Stimulated activated CD4-positive, alpha-beta T cell treated with anti-CD3 and anti-CD28 coated beads, Interleukin-12 subunit alpha, Interleukin-12 subunit beta, amount 100 ng/mL, for 24 hours (primary cell): ENCODE data around the gene CPEB3.
A peak's percentile ranks its signal among the peaks of the same experiment; 100 is the strongest.

Source experiments
- DNase-seq, 2 experiments: peaks; one replicate each; pipeline ENCODE4 v3.0.0-alpha.2; 2020; ENCODE audit warnings: low read depth in 2 of 2

The CPEB3 gene

DNA sequence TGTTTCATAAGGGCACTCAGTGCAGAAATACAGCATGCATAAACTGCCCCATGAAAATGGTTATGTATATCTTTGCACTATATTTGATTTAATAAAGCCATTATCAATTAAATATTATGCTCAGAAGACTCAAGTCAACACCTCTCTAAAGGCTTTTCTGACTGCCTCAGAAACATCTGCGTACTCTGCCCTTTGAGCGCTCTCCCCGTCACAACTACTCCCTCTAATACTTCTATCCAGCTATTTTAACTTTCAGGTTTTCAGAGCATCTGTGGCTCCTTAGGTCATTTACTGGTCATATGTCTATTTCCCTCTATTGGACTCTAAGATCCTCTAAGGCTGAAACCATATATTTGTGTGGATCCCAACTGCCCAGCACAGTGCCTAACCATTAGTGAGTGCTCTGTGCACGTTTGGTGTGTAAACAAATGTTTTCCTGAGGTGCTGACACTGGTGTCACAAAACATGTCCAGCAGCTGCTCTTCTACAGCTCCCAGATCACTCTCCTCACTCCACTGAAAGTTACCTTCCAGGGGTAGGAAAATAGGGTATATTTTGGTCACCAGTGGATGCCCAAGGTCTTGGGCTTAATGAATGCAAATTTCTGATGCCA lies 188.2 kb downstream of the CPEB3 start:
- no peak for DNase-seq

- no peak for DNase-seq
These were observed 195.9 kb downstream of the CPEB3 start for GRCh38 chr10:92094960-92095359.

GRCh38 chr10:92091965-92092364 lies 198.9 kb downstream of the CPEB3 start:
- no peak for DNase-seq

- DNase-seq, result peak; percentile 4 to 40
These were observed 203.0 kb downstream of the CPEB3 start for GRCh38 chr10:92087750-92088395.

DNA sequence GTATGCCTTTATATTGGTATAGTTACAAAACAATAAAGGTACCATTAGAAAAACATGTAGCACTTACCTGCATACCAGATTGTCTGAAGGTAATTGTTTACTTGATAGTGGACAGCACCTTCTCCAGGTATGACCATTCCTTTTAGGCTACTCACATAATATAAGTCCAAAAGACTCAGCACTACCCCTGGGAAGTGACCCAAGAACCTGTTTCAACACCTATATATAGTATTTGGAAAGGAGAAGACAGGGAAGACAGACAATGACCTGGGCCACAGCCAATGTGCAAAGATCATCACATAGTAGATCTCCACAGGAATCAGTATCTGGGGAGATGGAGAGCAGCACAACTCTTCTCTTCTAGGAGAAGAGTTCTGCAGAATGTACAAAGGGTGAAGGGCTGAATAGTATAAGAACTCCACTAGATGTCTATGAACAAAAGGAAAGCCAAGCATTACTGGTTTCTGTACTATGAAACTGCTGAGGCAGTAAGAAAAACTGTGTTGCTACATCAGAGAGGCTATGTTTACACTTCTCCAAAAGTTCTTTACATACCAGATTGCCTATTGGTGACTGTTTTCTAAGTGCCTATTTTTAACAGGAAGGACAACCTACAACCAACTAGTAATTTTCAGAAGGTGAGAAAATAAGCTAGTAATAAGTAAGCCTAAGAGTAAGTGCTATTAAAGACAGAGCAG lies 208.1 kb downstream of the CPEB3 start:
- DNase-seq, result no peak

GRCh38 chr10:92081641-92082040 lies 209.2 kb downstream of the CPEB3 start:
- no peak for DNase-seq

DNA sequence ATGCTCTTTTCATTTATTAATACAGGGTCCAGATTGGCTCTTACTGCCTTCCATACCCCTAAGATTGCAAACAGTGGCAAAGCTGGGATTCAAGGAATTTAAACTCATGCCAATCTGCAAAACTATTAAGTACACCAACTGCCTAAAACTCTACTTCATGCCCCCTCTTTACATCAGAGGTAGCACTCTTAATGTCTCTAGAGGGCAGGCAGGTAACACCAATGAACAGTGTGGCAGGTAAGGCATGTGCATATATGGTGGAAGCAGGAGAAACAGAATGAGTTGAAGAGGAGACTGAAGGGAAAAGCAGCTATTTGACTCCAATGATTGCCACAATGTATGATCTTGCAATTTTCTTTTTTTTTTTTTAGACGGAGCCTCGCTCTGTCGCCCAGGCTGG lies 210.6 kb downstream of the CPEB3 start:
- DNase-seq, result no peak

DNA sequence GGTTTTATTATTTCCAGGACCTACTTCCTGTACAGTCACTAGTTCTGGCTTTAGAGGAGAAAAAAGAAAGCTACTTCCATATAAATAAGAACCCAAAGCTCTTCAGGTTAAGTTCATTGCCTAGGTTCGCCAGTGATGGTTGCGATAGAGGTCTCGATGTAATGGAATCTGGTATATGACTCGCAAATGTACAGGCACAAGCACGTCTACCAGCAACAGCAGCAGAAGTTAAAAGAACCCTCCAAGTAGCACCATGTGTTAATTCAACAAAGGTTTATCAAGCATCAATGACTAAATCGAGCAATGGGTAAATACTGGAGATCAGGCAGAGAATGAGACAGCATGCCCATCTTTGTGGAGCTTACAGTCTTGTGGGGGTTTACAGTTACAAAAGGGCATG lies 211.9 kb downstream of the CPEB3 start:
- DNase-seq, result no peak

- no peak for DNase-seq
These were observed 214.2 kb downstream of the CPEB3 start for GRCh38 chr10:92076722-92077121.

DNA sequence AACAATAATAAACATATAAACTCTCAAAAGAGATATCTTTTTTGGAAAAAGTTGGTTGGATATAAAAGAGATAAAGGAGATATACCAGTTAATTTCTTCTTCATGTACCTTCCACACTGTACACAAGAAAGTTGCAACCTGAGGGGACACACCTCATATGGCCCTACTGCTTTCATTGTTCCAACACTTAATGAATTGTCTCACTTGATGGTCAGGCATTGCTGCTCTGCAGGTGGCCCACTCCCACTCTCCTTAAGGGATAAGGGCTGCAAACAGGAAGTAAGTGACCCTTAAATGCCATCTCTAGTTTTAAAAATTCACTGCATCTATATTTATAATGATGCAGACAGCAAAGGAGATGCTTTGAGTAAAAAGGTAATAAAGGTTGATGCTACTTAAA lies 215.0 kb downstream of the CPEB3 start:
- DNase-seq, result no peak

GRCh38 chr10:92074126-92074887 lies 216.6 kb downstream of the CPEB3 start:
- no peak for DNase-seq

DNA sequence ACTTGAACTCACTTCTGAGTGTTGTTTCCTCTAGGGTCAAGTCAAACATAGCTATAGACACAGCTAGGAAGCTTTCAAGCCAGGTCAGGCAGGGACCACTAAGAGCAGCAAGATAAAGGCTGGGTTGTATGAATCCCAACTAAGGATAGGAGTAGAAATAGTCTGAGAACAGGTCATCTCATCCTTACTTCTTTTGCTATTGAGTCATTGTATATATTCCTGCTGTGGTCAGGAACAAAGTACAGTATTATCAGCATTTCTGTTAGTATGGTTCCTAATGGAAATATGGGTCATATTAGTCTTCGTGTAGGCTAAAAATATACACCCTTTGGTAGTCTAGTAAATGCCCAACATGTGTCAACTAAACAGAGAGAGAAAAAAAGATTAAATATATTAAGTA lies 222.0 kb downstream of the CPEB3 start:
- DNase-seq, result no peak

DNA sequence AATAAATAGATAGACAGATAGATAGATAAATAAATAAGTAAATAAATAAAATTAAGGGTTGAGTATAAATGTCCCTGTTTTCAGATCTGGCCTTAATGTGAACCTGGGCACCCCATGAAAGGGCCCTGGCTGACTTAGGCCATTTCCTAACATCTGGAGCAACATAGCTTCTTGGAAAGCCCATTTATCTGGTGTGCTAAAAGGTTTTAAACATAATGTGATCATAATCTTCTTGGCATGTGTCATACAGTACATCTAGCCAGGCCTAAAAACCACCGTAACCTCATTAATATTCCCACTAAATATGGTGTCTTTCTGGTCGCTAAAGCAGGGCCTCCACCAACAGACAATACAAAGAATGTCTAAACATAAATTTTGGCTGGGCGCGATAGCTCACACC lies 224.5 kb downstream of the CPEB3 start:
- no peak for DNase-seq

DNA sequence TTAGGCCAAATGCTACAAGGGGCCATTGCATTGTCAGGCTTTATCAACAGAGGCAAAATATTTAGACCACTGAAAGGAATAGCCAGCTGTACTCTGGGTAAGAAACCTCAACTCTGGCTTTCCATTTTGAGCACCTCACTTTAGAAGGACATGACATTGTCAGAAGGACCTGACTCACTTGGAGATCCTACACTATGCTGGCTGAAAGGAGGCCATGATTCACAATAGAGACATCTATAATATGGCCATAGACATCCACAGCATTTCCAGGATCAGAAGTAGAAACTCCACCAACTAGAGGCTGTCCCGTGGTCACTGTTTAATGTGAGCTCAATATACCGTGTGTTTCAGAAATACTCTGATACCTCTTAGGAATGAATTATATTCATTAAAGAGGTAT lies 226.4 kb downstream of the CPEB3 start:
- no peak for DNase-seq

- DNase-seq, result no peak
These were observed 228.6 kb downstream of the CPEB3 start for GRCh38 chr10:92062273-92062672.

- DNase-seq, result no peak
These were observed 236.1 kb downstream of the CPEB3 start for GRCh38 chr10:92054807-92055206.

GRCh38 chr10:92052741-92053140 lies 238.1 kb downstream of the CPEB3 start:
- no peak for DNase-seq

- no peak for DNase-seq
These were observed 238.8 kb downstream of the CPEB3 start for GRCh38 chr10:92052088-92052487.

- no peak for DNase-seq
These were observed 243.7 kb downstream of the CPEB3 start for GRCh38 chr10:92047215-92047614.

DNA sequence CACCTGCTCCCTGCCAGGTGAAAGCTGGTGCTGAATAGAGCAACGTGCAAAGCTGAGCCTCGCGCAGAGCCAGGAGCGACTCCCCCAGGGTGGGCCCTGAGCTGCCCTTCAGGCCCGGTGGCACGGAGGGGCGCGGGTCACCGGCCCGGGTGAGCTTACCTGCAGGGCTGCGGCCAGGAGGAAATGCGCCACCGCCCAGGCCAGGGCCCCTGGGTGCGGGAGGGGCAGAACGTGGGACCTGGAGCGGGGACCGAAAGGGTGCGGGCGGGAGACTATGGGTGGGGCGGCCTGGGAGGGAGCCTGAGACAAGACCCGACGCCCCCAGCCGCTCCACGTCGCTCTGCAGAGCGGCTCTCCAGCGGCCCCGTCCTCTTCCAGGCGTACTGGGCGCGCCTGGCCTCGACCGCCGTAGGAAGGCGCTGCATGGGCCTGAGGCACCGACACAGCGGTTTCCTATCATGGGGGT lies 245.2 kb downstream of the CPEB3 start:
- no peak for DNase-seq

GRCh38 chr10:92042541-92042940 lies 248.3 kb downstream of the CPEB3 start:
- no peak for DNase-seq

- DNase-seq, result no peak
These were observed 251.9 kb downstream of the CPEB3 start for GRCh38 chr10:92038949-92039348.
